Measurements from ENCODE around the gene SIK1. TPM values are rescaled to one million over a fixed set of nuclear protein-coding genes. Genes with fewer than 3 reads are reported as not detected.
A peak's percentile ranks its signal among the peaks of the same experiment; 100 is the strongest.
"Not testable (repeated sequence)": the region's sequence is repeated elsewhere in the genome, so short reads cannot be mapped to it uniquely, and the experiment has no call there.

Gene SIK1
- total RNA-seq = 55.2 TPM
- long read RNA-seq, full-length matches to known transcripts = 11 of 33 reads
- long read RNA-seq, partial matches to known transcripts = 8 of 33 reads
- long read RNA-seq, other reads (novel, unspliced or antisense) = 14 of 33 reads

DNA sequence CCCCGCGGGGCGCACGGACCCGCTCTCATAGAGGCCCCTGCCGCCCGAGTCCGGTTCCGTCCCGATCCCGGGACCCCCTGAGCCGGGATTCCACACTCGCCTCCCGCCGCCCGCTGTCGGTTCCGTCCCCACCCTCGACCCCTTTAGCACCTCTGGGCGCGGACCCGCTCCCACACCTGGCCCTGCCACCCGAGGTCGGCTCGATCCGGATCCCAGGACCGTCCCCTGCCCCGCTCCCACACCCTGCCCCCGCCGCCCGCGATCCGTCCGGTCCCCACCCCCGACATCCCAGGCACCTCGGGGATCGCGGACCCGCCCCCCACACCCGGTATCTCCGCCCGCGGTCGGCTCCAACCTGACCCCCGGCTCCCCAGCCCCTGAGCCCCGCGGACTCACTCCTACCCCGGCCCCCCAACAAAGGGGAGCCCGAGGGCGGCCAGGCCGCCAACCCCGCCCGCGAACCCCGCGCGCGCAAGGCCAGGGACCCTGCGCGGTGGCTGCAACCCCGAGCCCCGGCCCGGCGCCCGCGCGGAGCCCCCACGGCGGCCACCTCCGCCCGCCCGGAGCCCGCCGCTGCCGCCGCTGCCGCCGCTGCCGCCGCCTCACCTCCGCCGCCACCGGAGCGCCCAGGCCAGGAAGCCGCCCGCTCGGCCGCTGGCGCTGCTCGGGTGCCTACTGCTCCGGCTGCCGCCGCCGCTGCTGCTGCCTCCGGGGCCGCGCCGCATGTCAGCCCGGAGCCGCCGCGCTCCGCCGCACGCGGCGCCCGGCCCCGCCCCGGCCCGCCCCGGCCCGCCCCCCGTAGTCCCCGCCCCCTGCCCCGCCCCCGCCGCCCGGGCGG lies at the start of gene SIK1:
Gene SIK1 (minus strand): TSS at position 728 of the 838 bp plus-strand sequence. CDS start 953 bp downstream, outside the sequence.
- H3K36me3 ChIP-seq; intact Hi-C loops (cut with DNase I); H3K4me1 ChIP-seq; H3K27ac ChIP-seq; H3K9me3 ChIP-seq; DNase-seq; ATAC-seq; H3K27me3 ChIP-seq; H3K4me3 ChIP-seq: not testable (repeated sequence)

DNA sequence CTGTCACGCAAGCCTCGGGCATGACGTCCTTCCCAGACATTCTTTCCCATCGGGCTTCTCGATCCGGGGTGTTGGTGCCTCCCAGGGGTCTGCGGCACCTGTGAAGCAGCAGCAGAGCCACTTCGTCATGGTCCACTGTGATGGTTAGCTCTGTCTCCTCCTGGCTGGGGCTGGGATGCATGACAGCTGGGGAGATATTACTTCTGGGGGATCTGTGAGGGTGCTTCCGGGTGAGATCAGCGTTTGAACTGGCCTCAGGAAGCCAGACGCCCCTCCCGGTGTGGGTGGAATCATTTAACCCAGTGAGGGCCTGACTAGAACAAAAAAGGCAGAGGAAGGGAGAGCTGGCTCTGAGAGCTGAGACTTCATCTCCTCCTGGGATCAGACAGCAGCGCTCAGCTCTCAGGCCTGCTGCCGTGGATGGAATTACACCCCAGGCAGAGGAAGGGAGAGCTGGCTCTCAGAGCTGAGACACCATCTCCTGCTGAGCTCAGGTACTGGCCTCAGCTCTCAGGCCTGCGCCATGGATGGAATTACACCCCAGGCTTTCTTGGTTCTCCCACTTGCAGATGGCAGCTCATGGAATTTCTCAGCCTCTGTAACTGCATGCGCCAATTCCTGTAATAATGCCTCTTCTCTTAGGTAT lies 44.8 kb upstream of the SIK1 start:
- intact Hi-C loops (cut with DNase I); H3K27me3 ChIP-seq; H3K27ac ChIP-seq; H3K4me3 ChIP-seq; H3K36me3 ChIP-seq; ATAC-seq; H3K9me3 ChIP-seq; H3K4me1 ChIP-seq; DNase-seq: not testable (repeated sequence)

DNA sequence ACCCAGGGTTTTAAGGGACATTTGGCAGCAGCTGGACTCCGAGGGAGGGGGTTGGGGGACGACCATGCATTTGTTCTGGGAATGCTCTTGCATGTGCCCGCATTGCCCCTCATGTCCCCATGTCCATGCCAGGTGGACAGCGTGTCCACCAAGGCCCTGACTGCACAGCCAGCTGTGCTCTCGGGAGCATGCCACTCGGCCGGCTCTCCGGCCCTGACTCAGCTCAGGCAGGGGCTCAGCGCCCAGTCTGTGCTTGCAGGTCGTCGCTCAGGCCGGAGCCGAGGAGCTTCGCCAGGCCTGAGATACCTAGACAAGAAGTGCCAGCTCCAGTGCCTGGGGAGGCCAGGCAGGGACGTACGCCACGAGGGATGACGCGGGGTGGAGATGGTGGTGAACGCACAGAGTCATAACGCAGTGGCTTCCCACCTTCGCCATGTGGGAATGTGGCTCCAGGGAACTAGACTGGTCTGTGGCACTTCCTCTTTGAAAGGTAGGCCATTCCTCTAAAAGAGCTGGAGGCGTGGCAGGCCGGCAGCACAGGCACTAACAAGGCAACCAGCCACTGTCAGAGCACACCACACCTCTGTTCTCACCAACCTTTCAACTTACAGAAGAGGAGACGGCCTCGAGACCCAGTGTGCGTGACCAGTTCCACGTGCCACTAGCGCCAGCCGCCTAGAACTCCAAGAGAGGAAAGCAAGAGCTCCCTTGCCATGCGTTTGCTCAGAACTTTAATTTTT lies 43.0 kb upstream of the SIK1 start:
- H3K4me1 ChIP-seq; ATAC-seq; intact Hi-C loops (cut with DNase I); H3K4me3 ChIP-seq; H3K36me3 ChIP-seq; DNase-seq; H3K27me3 ChIP-seq; H3K27ac ChIP-seq; H3K9me3 ChIP-seq: not testable (repeated sequence)

DNA sequence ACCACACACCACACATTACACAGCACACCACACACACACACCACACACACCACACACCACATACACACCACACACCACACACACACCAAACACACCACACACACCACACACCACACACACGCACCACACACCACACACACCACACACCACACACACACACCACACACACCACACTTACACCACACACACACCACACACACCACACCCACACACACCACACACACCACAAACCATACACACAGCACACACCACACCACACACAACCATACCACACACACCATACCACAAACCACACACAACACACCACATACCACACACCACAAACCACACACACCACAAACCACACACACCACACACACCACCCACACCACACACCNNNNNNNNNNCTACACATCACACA lies 40.9 kb upstream of the SIK1 start:
- Histone ChIP-seq H3K36me3 (no peaks in the 10 kb centered on the region), H3K27ac (no peak overlapping the region), H3K9me3 (no peaks in the 10 kb centered on the region), H3K27me3 (no peaks in the 10 kb centered on the region), H3K4me3 (no peak overlapping the region), H3K4me1 (no peaks in the 10 kb centered on the region)
- DNase-seq (no peak), ATAC-seq (no peak)
- intact Hi-C loops (cut with DNase I) = no loop called here
- TF ChIP-seq, protein P1, sequence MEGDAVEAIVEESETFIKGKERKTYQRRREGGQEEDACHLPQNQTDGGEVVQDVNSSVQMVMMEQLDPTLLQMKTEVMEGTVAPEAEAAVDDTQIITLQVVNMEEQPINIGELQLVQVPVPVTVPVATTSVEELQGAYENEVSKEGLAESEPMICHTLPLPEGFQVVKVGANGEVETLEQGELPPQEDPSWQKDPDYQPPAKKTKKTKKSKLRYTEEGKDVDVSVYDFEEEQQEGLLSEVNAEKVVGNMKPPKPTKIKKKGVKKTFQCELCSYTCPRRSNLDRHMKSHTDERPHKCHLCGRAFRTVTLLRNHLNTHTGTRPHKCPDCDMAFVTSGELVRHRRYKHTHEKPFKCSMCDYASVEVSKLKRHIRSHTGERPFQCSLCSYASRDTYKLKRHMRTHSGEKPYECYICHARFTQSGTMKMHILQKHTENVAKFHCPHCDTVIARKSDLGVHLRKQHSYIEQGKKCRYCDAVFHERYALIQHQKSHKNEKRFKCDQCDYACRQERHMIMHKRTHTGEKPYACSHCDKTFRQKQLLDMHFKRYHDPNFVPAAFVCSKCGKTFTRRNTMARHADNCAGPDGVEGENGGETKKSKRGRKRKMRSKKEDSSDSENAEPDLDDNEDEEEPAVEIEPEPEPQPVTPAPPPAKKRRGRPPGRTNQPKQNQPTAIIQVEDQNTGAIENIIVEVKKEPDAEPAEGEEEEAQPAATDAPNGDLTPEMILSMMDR (IDR thresholded peaks at IDR 0.05) = no peak

DNA sequence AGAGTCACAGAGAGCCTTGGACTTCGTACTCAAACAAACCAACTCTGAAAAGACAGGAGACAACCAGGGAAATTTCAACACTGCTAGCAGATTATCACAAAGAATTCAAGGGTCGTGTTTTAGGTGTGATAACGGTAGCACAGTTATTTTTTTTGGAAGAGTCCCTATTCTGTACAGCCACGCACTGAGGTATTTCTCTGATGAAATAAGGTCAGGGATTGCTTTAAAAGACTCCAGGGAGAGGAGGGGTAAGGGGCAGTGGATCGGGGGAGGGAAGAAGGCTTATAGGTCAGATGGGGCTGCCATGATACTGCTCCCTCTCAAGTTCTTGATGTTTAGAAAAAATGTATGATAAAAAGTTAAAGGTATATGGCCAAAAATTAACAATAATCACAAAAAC lies 38.2 kb upstream of the SIK1 start:
- intact Hi-C loops (cut with DNase I); H3K36me3 ChIP-seq; H3K4me3 ChIP-seq; H3K9me3 ChIP-seq; H3K27ac ChIP-seq; H3K27me3 ChIP-seq; ATAC-seq; DNase-seq; H3K4me1 ChIP-seq: not testable (repeated sequence)

DNA sequence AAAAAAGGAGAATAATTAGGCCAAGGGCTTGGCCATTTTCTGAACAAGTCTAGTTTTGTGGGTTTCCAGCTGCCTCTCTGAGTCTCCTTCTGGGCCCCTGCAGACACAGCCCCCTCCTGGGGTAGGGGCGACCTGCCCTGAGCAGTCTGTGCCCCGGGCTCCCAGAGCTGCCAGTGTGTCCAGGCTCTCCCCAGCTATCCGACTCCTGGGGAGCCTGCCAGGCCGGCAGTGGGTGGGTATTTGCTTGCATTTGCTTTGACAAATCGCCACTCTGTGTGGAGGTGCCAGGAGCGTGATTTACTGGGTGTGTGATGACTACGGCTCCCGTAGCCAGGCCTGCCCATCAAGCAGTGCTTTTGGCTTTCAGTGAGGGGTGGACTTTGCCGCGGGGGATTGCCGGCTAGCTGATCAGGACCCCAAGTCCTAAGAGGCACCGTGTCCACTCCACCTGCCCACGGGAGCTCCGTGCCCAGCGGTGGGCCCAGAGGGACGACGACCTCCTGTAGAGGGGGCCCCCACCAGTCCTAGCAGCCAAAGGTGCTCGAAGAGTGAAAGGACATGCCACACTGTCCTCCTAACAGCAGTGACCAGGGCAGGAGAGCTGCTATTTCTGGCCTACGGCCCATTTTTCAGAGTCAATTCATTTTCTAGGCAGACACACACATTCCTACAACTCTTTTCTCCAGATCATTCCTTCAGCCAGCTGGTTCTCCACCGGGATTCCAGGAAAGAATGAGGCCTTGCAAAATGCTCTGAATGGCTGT lies 36.7 kb upstream of the SIK1 start:
- H3K27ac ChIP-seq; H3K4me3 ChIP-seq; H3K27me3 ChIP-seq; intact Hi-C loops (cut with DNase I); H3K4me1 ChIP-seq; H3K9me3 ChIP-seq; H3K36me3 ChIP-seq: not testable (repeated sequence)
- ATAC-seq (peak; percentile 48), DNase-seq (peak; percentile 18)

DNA sequence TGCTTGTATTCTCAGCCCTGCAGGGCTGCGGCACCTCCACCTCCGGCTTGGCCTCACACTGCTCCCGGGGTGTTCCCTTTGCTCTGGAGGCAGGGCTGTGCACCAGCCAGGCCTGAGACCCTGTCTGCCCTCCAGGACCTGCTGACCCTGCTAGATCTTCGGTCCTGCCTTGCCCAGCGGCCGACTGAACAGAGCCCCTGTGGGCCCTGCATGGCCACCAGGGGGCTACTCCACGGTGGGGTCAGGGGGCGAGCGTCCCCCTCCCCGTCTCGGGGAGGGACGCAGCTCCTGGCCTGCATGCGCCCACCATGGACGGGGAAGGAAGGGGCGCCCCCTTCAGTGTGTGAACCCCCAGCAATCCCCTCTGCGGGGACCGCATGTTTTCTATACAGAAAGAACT lies 36.0 kb upstream of the SIK1 start:
- ATAC-seq; DNase-seq; H3K4me3 ChIP-seq; H3K27me3 ChIP-seq; H3K4me1 ChIP-seq; H3K36me3 ChIP-seq; intact Hi-C loops (cut with DNase I); H3K27ac ChIP-seq; H3K9me3 ChIP-seq: not testable (repeated sequence)

DNA sequence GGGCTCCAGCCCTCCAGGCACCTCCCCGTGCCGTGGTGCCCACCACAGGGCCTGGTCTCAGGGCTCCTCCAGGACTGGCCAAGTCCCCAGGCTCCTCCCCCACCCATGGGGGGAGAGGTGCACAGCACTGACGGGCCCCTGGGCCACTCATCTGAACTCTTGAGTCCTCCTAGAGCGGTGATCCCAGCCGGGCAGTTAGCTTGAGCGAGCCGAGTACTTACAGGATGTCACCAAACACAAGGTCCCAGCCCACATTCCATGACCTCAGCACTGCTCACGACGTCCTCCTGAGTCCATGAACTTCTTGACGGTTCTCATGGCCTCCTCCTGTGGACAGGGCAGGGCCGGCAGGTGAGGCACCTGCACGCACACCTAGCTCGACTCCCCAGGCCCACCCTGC lies 33.5 kb upstream of the SIK1 start:
- intact Hi-C loops (cut with DNase I) = not testable (repeated sequence)

DNA sequence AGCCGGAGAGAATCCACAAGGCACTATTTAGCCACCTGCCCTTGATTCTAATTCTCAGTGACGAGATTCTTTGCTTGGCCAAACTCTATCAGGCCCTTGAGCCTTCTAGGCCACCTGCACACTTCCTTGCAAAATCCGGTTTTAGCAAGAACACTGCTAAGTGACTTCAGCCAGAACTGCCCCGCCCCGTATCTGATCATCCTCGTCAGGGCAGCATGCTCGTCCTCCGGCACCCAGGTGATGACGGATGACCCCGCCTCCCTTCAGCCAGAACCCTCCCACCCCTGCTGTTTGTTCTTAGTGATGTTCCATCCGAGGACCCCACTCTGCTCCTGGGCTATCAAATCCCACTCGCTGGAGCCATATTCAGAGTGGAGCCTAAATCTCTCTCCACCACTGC lies 32.1 kb upstream of the SIK1 start:
- H3K4me1 ChIP-seq; H3K4me3 ChIP-seq; H3K9me3 ChIP-seq; intact Hi-C loops (cut with DNase I); ATAC-seq; DNase-seq; H3K36me3 ChIP-seq; H3K27me3 ChIP-seq; H3K27ac ChIP-seq: not testable (repeated sequence)

More for the DNA sequence above, 33.5 kb upstream of the SIK1 start:
- H3K27ac ChIP-seq, H3K9me3 ChIP-seq, H3K4me3 ChIP-seq, H3K4me1 ChIP-seq, DNase-seq, H3K27me3 ChIP-seq, H3K36me3 ChIP-seq: not testable (repeated sequence)
- ATAC-seq = peak; percentile 64

DNA sequence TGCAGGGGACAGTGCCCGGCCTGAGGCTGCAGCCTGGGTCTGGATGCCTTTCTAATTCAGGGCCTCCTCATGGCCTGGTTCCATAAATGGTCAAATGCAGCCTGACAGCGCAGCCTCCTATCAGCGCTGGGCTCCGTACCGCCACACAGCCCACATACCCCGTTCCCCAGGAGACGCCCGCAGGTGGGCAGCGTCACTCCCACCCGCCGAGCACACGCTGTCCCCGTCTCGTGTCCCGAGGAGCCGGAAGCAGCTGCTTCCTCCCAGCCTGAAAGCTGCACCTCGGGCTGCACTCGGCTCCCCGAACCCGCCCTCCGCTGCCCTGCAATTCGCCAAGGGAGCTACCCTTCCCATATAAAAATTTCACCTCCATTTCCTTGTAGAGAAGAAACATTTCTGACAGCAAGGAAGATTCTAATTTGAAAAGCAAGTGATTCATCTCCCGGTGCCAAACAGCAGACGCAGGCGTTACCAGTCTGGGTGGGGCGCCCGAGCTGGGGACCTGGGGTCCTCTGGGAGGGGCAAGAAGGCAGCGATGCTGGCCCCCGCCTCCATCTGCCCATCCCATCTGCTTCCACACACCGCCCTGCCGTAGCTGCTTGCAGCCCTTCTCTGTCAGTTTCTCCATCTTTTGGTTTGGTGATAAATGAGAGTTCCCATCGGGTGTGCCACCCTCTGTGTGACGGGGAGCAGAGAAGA lies 29.8 kb upstream of the SIK1 start:
- intact Hi-C loops (cut with DNase I); DNase-seq; H3K27me3 ChIP-seq; H3K9me3 ChIP-seq; H3K4me1 ChIP-seq; H3K27ac ChIP-seq; H3K4me3 ChIP-seq; H3K36me3 ChIP-seq: not testable (repeated sequence)
- peak; percentile 79 for ATAC-seq

DNA sequence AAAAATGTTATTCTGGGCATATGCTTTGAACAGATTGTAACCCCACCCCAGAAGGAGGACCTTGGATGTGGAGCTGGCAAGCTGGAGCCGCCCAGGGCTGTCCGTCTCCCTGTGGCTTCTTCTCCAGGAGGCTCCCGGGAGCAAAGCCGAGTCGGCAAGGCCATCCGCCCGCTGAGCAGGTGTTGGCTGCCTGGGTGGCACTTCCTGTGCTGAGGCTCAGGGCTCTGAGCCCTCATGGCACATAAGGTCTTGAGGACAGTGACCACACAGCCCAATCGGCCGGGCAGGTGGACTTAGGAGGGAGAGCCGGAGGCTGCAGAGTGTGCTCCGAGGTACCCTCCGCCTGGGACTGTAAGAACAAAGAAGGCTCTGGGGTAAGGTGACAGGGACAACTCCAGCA lies 28.8 kb upstream of the SIK1 start:
- H3K36me3 ChIP-seq; DNase-seq; H3K4me1 ChIP-seq; H3K9me3 ChIP-seq; intact Hi-C loops (cut with DNase I); H3K4me3 ChIP-seq; ATAC-seq; H3K27me3 ChIP-seq; H3K27ac ChIP-seq: not testable (repeated sequence)

DNA sequence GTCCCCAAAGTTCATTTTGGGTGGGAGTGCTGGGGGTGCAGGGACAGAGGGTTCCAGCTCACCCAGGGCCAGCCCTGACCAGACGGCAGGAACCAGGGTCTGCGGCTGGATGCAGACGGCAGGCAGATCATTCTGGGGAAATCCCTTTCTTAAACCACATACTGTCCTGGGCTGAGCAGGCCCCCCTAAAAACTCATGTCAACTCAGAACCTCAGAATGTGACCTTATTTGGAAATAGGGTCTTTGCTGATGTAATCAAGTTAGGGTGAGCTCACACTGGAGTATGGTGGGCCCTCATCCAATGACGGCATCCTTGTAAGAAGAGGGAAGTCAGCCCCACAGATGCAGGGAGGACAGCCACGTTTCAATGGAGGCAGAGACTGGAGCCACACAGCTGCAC lies 27.2 kb upstream of the SIK1 start:
- not testable (repeated sequence) for H3K4me3 ChIP-seq, DNase-seq

More for the DNA sequence above, 27.2 kb upstream of the SIK1 start:
- H3K36me3 ChIP-seq; H3K27me3 ChIP-seq; H3K9me3 ChIP-seq; H3K27ac ChIP-seq; H3K4me1 ChIP-seq; intact Hi-C loops (cut with DNase I); ATAC-seq: not testable (repeated sequence)

Data from upper lobe of right lung (tissue), 1 donor.